ENCODE measurements around the gene SMYD3.

- TF ChIP-seq POLR2A (IDR thresholded peaks at IDR 0.05; ENCODE audit: low read depth), result no peak
- TF ChIP-seq CTCF (IDR thresholded peaks at IDR 0.05), result no peak
- no peak for TF ChIP-seq POLR2AphosphoS5 (IDR thresholded peaks at IDR 0.05)
Observed at GRCh38 chr1:246018146-246018545, 488.9 kb downstream of the SMYD3 start.
